ENCODE data around the gene LPP. TPM values are rescaled to one million over a fixed set of nuclear protein-coding genes. Genes with fewer than 3 reads are reported as not detected.

Gene LPP, protein sequence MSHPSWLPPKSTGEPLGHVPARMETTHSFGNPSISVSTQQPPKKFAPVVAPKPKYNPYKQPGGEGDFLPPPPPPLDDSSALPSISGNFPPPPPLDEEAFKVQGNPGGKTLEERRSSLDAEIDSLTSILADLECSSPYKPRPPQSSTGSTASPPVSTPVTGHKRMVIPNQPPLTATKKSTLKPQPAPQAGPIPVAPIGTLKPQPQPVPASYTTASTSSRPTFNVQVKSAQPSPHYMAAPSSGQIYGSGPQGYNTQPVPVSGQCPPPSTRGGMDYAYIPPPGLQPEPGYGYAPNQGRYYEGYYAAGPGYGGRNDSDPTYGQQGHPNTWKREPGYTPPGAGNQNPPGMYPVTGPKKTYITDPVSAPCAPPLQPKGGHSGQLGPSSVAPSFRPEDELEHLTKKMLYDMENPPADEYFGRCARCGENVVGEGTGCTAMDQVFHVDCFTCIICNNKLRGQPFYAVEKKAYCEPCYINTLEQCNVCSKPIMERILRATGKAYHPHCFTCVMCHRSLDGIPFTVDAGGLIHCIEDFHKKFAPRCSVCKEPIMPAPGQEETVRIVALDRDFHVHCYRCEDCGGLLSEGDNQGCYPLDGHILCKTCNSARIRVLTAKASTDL
- 100 to 1,000 TPM; 137 to 163 (median 149) TPM for total RNA-seq
- total RNA-seq (2013): 60.1 TPM

DNA sequence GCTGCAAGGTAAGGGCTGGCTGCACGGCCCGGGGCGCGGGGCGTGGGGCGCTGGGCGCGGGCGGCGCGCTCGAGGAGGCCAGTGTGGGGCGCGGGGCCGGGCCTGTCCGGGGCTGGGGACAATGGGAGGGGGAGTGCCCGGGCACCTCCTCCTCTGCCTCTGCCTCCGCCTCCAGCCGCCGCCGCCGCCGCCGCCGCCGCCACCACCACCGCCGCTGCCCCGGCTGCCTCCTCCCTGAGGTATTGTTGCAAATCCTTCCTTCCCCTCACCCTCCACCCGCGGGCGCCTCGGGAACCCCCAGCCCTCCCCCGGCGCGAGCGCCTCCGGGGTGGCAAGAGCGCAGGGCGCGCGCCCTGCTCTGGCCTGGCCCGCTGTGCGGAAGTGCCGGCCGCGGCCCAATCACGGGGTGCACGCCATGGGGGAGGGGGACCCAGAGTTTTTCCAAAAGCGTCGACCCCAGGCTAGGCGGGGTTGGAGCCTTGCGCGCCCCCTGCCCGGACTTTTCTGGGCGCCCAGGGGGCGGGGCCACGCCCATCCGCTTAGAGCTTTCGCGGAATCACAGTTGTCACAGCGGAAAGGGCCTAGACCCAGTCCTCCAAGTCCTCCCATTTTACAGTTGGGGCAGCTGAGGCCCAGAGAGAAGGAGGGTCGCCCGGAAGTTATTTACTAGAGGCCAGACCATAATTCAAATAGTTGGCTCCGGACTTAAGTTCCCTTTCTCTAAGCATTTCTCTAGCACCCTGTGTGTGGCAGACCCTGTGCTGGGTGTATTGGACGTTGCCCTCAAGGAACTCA, at the start of gene LPP:
Gene LPP (plus strand): TSS at position 144 of the 795 bp plus-strand sequence. CDS start 251,964 bp downstream, outside the sequence.
- TF ChIP-seq, protein P1, sequence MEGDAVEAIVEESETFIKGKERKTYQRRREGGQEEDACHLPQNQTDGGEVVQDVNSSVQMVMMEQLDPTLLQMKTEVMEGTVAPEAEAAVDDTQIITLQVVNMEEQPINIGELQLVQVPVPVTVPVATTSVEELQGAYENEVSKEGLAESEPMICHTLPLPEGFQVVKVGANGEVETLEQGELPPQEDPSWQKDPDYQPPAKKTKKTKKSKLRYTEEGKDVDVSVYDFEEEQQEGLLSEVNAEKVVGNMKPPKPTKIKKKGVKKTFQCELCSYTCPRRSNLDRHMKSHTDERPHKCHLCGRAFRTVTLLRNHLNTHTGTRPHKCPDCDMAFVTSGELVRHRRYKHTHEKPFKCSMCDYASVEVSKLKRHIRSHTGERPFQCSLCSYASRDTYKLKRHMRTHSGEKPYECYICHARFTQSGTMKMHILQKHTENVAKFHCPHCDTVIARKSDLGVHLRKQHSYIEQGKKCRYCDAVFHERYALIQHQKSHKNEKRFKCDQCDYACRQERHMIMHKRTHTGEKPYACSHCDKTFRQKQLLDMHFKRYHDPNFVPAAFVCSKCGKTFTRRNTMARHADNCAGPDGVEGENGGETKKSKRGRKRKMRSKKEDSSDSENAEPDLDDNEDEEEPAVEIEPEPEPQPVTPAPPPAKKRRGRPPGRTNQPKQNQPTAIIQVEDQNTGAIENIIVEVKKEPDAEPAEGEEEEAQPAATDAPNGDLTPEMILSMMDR (IDR thresholded peaks at IDR 0.05): no peak
- Histone ChIP-seq H3K4me3 (ENCODE audit: low read length) (peak within 1 kb of the TSS; percentile 95), H3K27ac (ENCODE audit: low read length) (peak within 1 kb of the TSS; percentile 90), H3K36me3 (ENCODE audit: control insufficient read depth, insufficient read depth, low read length) (no peaks in the 10 kb centered on the region), H3K9me3 (ENCODE audit: control insufficient read depth, insufficient read depth, low read length) (no peaks in the 10 kb centered on the region), H3K27me3 (ENCODE audit: control insufficient read depth, insufficient read depth, low read length) (no peaks in the 10 kb centered on the region), H3K4me1 (ENCODE audit: control insufficient read depth, insufficient read depth, low read length) (peaks cover 34% of the 10 kb centered on the region)
- Mint-ChIP-seq H3K4me1 (peaks cover 60 to 65% of the 10 kb centered on the region in 2 donors), H3K4me3 (peak within 1 kb of the TSS; percentile 96), H3K36me3 (no peaks in the 10 kb centered on the region), H3K27ac (peak within 1 kb of the TSS; percentile 89 to 95), H3K9me3 (no peaks in the 10 kb centered on the region), H3K27me3 (ENCODE audit: low read depth in 2 of 2) (no peaks in the 10 kb centered on the region)
- DNase-seq (peak; percentile 89 to 91), ATAC-seq (peak; percentile 85 to 94 (median 92))
- intact Hi-C loops (cut with micrococcal nuclease): loop anchor here (1.0 to 10.0 kb wide), 6 partner anchors 33 to 409 kb away; partner anchors contain the start of gene BCL6
- WGBS (ENCODE audit: insufficient coverage): under 1% methylated on average over 66 of the region's 66 CpGs

DNA sequence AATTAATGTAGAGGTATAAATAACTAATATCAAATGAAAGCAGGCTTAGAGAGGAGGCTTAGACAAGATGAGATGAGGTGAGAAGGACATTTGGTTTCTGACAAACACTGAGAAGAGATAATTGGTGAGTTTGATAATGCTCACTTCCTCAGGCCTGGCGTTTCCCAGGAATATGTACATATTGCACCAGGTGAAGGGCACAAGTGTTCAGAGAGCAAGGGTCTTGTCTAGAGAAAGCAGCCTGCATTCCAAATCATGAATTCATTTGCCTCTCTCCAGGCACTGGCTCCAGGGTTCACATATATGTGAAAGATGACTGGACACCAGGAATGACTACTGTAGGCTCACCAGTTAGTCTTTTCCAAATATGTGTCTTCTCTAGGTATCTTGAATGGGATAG, 48.0 kb upstream of the LPP start:
- H3K4me3 Mint-ChIP-seq: no peak overlapping the region
- intact Hi-C loops (cut with micrococcal nuclease): no loop called here
- peaks cover 2 to 7% of the 10 kb centered on the region in 2 donors for H3K27me3 Mint-ChIP-seq (ENCODE audit: low read depth in 2 of 2)

DNA sequence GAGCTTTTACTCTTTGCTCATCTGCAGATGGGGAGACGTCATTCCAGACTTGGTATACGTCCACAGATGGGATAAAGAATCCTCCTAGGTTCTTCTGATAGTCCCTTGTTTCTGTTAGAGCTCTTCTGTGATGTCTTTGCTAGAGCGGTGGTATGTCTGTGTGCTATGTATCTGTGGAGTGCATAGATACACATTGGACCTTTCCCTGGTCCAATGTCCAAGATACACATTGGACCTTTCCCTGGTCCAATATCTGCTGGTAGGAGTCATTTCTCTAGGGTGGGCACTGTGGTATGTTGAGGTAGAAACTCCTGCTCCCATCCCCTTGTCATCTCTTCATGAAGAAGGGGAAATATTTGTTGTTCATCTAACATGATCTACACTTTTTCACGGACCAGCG, 47.5 kb upstream of the LPP start:
- peaks cover 7% of the 10 kb centered on the region for H3K4me1 ChIP-seq (ENCODE audit: control insufficient read depth, insufficient read depth, low read length)
- Mint-ChIP-seq H3K27ac (no peak overlapping the region), H3K9me3 (no peaks in the 10 kb centered on the region), H3K27me3 (ENCODE audit: low read depth in 2 of 2) (peaks cover 2 to 7% of the 10 kb centered on the region in 2 donors), H3K4me1 (peaks cover 9 to 10% of the 10 kb centered on the region in 2 donors), H3K4me3 (no peak overlapping the region), H3K36me3 (no peaks in the 10 kb centered on the region)
- no peak overlapping the region for H3K27ac ChIP-seq (ENCODE audit: low read length)
- DNase-seq: no peak
- H3K27me3 ChIP-seq (ENCODE audit: control insufficient read depth, insufficient read depth, low read length): no peaks in the 10 kb centered on the region
- WGBS (ENCODE audit: insufficient coverage): 95% methylated on average over 5 of the region's 5 CpGs
- no peak for ATAC-seq
- H3K9me3 ChIP-seq (ENCODE audit: control insufficient read depth, insufficient read depth, low read length): no peaks in the 10 kb centered on the region
- TF ChIP-seq, protein P1 (IDR thresholded peaks at IDR 0.05): no peak
- no peak overlapping the region for H3K4me3 ChIP-seq (ENCODE audit: low read length)
- intact Hi-C loops (cut with micrococcal nuclease): no loop called here
- H3K36me3 ChIP-seq (ENCODE audit: control insufficient read depth, insufficient read depth, low read length): no peaks in the 10 kb centered on the region

More for the DNA sequence above, 48.0 kb upstream of the LPP start:
- H3K27ac ChIP-seq (ENCODE audit: low read length): no peak overlapping the region
- Mint-ChIP-seq H3K27ac (no peak overlapping the region), H3K36me3 (no peaks in the 10 kb centered on the region), H3K9me3 (no peaks in the 10 kb centered on the region), H3K4me1 (peaks cover 9 to 10% of the 10 kb centered on the region in 2 donors)
- TF ChIP-seq, protein P1 (IDR thresholded peaks at IDR 0.05): no peak
- whole genome bisulfite sequencing (ENCODE audit: insufficient coverage): 94% methylated on average over 1 of the region's 1 CpG
- ATAC-seq (no peak), DNase-seq (no peak)
- H3K27me3 ChIP-seq (ENCODE audit: control insufficient read depth, insufficient read depth, low read length): no peaks in the 10 kb centered on the region
- peaks cover 7% of the 10 kb centered on the region for H3K4me1 ChIP-seq (ENCODE audit: control insufficient read depth, insufficient read depth, low read length)
- no peaks in the 10 kb centered on the region for H3K36me3 ChIP-seq (ENCODE audit: control insufficient read depth, insufficient read depth, low read length)
- H3K4me3 ChIP-seq (ENCODE audit: low read length): no peak overlapping the region
- no peaks in the 10 kb centered on the region for H3K9me3 ChIP-seq (ENCODE audit: control insufficient read depth, insufficient read depth, low read length)
